Loucy (cell line): ENCODE measurements around the gene SND1.

ENCODE experiments used
- H2AFZ ChIP-seq: fragments of 200-600 bp; sonication (generic); 2 replicates; pipeline ENCODE4 v1.6.0; 2016; ENCODE audit warnings: antibody characterized with exemption, mild to moderate bottlenecking, low read length, moderate library complexity
- H3F3A ChIP-seq: fragments of 200-600 bp; 2 replicates; pipeline ENCODE4 v1.6.0; 2016; ENCODE audit warnings: antibody characterized with exemption, low read depth, mild to moderate bottlenecking
- H3K27me3 ChIP-seq: fragments of 200-600 bp; sonication (generic); 2 replicates; pipeline ENCODE4 v1.6.1; 2014; ENCODE audit warnings: low read length, mild to moderate bottlenecking; ENCODE audit not compliant: insufficient read depth, poor library complexity, severe bottlenecking
- H3K36me3 ChIP-seq: fragments of 200-600 bp; sonication (generic); 2 replicates; pipeline ENCODE4 v1.6.1; 2016; ENCODE audit warnings: low read length; ENCODE audit not compliant: insufficient read depth
- H3K4me1 ChIP-seq: fragments of 200-600 bp; sonication (generic); 2 replicates; pipeline ENCODE4 v1.5.1; 2014; ENCODE audit warnings: low read length, mild to moderate bottlenecking; ENCODE audit not compliant: insufficient read depth, poor library complexity, severe bottlenecking
- H3K4me2 ChIP-seq: fragments of 200-600 bp; sonication (generic); 2 replicates; pipeline ENCODE4 v1.6.0; 2014; ENCODE audit warnings: antibody characterized with exemption, low read length, low read depth, mild to moderate bottlenecking; ENCODE audit not compliant: poor library complexity, severe bottlenecking
- H3K4me3 ChIP-seq: fragments of 200-600 bp; sonication (generic); 2 replicates; pipeline ENCODE4 v1.5.1; 2014; ENCODE audit warnings: low read length, mild to moderate bottlenecking, mixed read lengths; ENCODE audit not compliant: poor library complexity, severe bottlenecking
- H3K79me2 ChIP-seq: fragments of 200-600 bp; sonication (generic); 2 replicates; pipeline ENCODE4 v1.6.1; 2014; ENCODE audit warnings: low read length; ENCODE audit not compliant: insufficient read depth
- H3K9ac ChIP-seq: fragments of 200-600 bp; sonication (generic); 2 replicates; pipeline ENCODE4 v1.6.0; 2014; ENCODE audit warnings: mild to moderate bottlenecking, low read depth, low read length, moderate library complexity; ENCODE audit not compliant: poor library complexity, severe bottlenecking
- H3K9me2 ChIP-seq: fragments of 200-600 bp; sonication (generic); replicated peaks from 2 replicates; pipeline ENCODE4 v1.6.1; 2016; ENCODE audit warnings: low read depth, low read length, mixed read lengths
- H3K9me3 ChIP-seq: fragments of 200-600 bp; sonication (generic); 2 replicates; pipeline ENCODE4 v1.6.1; 2014; ENCODE audit warnings: mild to moderate bottlenecking, antibody characterized with exemption, low read length, low read depth; ENCODE audit not compliant: insufficient read depth
- H4K20me1 ChIP-seq: fragments of 200-600 bp; sonication (generic); 2 replicates; pipeline ENCODE4 v1.6.0; 2014; ENCODE audit warnings: antibody characterized with exemption, low read length, mild to moderate bottlenecking; ENCODE audit not compliant: insufficient read depth, poor library complexity, severe bottlenecking
- CTCF ChIP-seq: fragments of 200-600 bp; sonication (generic); conservative IDR thresholded peaks from 2 replicates; pipeline ENCODE4 v1.5.1; 2014; ENCODE audit warnings: mild to moderate bottlenecking, antibody characterized with exemption, low read length
- EZH2phosphoT487 ChIP-seq: fragments of 200-600 bp; IDR thresholded peaks from 2 replicates; pipeline ENCODE4 v1.6.1; 2018; ENCODE audit warnings: antibody characterized with exemption, mild to moderate bottlenecking, moderate library complexity, borderline replicate concordance

SND1 gene

GRCh38 chr7:127733986-127734385 is 82.0 kb downstream of the SND1 start:
- Histone ChIP-seq H3K79me2 (peaks cover 3% of the 10 kb centered on the region; the same call in 1 of the 2 replicates), H2AFZ (no peak overlapping the region), H3K4me1 (peaks cover 6% of the 10 kb centered on the region), H3K9me3 (no peaks in the 10 kb centered on the region), H3K9ac (no peak overlapping the region), H3K36me3 (peaks cover 59% of the 10 kb centered on the region; the same call in 1 of the 2 replicates), H3K4me3 (no peak overlapping the region), H3K4me2 (no peak overlapping the region), H3K27me3 (no peaks in the 10 kb centered on the region), H3F3A (no peaks in the 10 kb centered on the region), H4K20me1 (no peaks in the 10 kb centered on the region), H3K9me2 (no peaks in the 10 kb centered on the region)
- TF ChIP-seq EZH2phosphoT487, result no peak
- TF ChIP-seq CTCF, result no peak

- Histone ChIP-seq H2AFZ (no peak overlapping the region), H3K27me3 (no peaks in the 10 kb centered on the region), H3K36me3 (peaks cover 53% of the 10 kb centered on the region; the same call in 1 of the 2 replicates), H3K79me2 (peaks cover 15% of the 10 kb centered on the region; the same call in 1 of the 2 replicates), H3K9me3 (no peaks in the 10 kb centered on the region), H3K4me3 (no peak overlapping the region), H3K4me1 (peaks cover 6% of the 10 kb centered on the region), H3K9ac (no peak overlapping the region), H3F3A (no peaks in the 10 kb centered on the region), H4K20me1 (no peaks in the 10 kb centered on the region), H3K4me2 (no peak overlapping the region), H3K9me2 (no peaks in the 10 kb centered on the region)
- TF ChIP-seq EZH2phosphoT487, result no peak
- no peak for TF ChIP-seq CTCF
Measured at GRCh38 chr7:127736511-127736910, 84.5 kb downstream of the SND1 start.

GRCh38 chr7:127738859-127739258 is 86.9 kb downstream of the SND1 start:
- Histone ChIP-seq H3K4me2 (no peak overlapping the region), H3K9me2 (no peaks in the 10 kb centered on the region), H3K36me3 (peaks cover 40% of the 10 kb centered on the region; the same call in 1 of the 2 replicates), H3K79me2 (peaks cover 26% of the 10 kb centered on the region; the same call in 1 of the 2 replicates), H4K20me1 (no peaks in the 10 kb centered on the region), H2AFZ (no peak overlapping the region), H3K4me1 (peaks cover 6% of the 10 kb centered on the region), H3K9ac (no peak overlapping the region), H3F3A (no peaks in the 10 kb centered on the region), H3K27me3 (no peaks in the 10 kb centered on the region), H3K9me3 (no peaks in the 10 kb centered on the region), H3K4me3 (no peak overlapping the region)
- TF ChIP-seq CTCF (no peak; the same call in 1 of the 2 replicates), EZH2phosphoT487 (no peak)
